HG03039 (cell line): ENCODE results near the gene FOXD3.

Experiments
- ATAC-seq: cut with Tn5 transposase; IDR thresholded peaks from one replicate; pipeline ENCODE4 v1.9.1; 2021; ENCODE audit warnings: mild to moderate bottlenecking, moderate library complexity; ENCODE audit not compliant: unreplicated experiment

Gene FOXD3

GRCh38 chr1:63322114-63322943 lies at the start of gene FOXD3:
FOXD3 (plus strand) TSS chr1:63322567; CDS start chr1:63323059, 492 bp downstream.
- ATAC-seq = peak; percentile 38

- no peak for ATAC-seq
These were observed 49.6 kb upstream of the FOXD3 start for GRCh38 chr1:63272811-63273210.

DNA sequence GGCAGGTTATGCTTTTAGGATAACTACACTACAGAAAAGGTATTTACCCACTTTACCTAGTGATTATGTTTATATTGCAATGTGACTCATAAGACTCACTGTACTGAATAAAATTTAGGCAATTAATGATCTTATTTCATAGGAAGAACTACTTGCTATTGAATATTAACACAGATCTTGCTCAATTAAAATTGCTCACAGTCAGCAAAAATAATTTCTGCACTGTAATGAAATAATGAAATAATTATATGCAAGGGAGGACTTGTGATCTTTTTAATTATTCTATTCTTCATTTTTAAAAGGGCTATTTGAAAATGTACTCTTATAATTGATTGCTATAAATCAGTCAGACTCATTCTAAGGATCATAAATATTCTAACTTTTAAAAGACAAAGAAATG lies 48.0 kb upstream of the FOXD3 start:
- no peak for ATAC-seq

GRCh38 chr1:63274979-63275378 lies 47.4 kb upstream of the FOXD3 start:
- no peak for ATAC-seq

- ATAC-seq = no peak
These were observed 45.7 kb upstream of the FOXD3 start for GRCh38 chr1:63276624-63277023.

DNA sequence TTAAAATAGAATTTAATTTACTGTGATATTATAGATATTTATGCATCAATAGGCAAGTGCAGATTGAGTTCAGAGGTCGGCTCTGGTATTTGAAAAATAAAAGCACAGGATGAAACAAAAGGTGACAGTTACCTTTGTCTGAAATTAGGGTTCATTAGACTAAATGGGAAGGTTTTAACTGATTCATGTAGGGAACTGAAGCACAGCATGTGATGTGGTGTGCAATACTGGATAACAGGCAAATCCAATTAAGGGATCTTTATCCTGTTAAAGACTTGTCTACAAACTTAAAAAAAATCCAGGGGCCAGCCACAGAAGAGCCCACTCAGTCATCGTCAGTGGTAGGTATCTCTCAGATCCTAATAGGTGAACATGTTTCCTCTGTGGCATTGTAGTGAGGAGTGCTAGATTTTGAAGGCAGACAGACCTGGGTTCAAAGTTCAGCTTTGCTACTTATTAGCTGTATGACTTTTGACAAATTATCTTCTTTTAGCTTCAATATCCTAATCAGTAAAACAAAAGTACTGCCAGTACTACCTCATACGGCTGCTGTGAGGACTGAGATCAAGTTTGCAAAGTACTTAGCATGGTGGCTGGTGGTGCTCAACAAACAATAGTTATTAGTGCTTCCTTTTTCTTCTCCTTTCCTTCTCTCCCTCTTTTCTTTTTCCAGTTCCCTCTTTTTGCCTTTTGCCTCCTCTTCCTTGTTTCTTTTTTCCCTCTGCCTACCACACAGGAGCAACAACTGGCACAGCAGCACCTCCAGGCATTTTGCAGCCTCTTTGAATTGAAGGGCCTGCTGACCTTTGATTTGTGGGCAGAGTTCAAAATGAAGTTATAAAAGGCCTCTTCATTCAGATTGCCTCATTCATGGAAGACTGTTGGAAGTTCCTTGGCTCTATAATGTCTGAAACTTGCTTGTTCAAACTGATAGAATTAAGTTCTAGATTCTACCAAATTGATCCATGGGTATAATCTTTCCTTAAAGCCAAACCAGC lies 44.9 kb upstream of the FOXD3 start:
- no peak for ATAC-seq

DNA sequence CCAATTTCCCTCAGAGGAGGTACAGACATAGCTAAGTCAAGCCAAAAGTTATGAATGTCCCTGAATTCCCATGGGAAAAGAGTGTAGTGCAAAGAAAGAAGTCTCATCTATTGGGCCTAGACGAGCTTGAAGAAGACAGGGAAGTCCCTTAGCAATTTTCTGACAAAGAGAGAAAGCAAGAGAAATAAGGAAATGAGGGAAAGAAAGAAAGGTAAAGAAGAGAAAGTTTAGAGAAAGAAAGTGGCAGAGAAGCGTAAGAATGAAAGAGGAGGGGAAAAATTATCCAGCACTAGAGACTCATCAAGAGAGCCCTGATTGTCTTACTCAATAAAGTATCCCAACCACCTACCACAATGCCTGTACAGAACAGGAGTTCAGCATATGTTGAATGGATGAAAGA lies 40.6 kb upstream of the FOXD3 start:
- ATAC-seq = no peak

GRCh38 chr1:63289135-63289534 lies 33.2 kb upstream of the FOXD3 start:
- ATAC-seq = no peak

GRCh38 chr1:63294803-63295594 lies 27.4 kb upstream of the FOXD3 start:
- no peak for ATAC-seq

DNA sequence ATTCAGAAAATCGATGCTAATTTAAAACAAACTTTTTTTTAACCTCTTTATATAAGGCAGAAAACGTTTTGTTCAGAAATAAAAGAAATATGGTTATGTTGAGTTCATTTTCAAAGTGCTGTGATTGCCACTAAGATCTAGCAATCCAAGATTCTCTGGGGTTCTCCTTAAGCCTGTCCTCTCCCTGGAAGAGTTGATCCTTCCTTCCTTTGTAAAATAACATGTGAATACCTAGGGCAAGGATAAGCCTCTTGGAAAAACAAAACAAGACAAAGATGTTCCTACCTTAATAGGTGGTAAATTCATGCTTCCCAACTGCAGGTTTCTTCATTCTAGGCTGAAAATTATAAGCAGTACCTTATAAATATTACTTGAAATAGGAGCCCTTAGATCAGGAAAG lies 18.0 kb upstream of the FOXD3 start:
- ATAC-seq = no peak

DNA sequence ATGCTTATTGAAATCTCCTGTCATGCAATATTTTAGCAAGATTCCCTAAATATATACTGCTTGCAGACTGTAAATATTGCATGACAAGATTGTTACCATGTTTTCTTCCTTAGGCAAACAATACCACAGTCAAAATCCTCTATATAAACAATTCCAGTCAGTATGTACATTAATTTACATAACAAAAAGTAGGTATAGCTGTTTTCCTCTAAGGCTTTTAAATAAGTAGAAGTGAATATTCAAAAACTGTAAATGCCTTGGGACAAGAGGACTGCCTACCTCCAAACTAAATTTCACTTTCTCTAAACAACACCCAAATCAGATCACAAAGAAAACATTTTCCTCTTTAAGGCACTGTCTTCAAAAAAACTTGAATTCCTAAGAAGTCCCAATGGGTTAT lies 17.3 kb upstream of the FOXD3 start:
- ATAC-seq = no peak

GRCh38 chr1:63307196-63307794 lies 15.1 kb upstream of the FOXD3 start:
- ATAC-seq = no peak

DNA sequence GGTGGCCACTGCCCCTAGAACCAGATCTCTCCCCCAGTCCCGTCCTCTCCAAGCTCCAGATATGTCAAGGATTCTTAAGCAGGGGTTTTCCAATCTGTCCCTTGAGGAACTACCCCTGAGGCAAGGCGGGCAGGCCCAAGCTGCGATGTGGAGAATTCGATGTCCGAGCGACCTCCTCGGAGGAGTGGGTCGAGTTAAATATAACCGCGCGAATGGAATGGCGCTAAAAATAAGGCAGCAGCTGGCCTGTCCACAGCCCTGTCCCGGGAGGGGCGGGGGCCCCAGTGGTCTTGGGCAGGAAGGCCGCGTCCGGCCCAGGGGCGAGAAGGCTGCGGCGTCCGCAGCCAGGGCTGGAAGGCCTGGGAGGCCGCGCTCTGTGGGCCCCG lies 5.8 kb upstream of the FOXD3 start:
- ATAC-seq = no peak

DNA sequence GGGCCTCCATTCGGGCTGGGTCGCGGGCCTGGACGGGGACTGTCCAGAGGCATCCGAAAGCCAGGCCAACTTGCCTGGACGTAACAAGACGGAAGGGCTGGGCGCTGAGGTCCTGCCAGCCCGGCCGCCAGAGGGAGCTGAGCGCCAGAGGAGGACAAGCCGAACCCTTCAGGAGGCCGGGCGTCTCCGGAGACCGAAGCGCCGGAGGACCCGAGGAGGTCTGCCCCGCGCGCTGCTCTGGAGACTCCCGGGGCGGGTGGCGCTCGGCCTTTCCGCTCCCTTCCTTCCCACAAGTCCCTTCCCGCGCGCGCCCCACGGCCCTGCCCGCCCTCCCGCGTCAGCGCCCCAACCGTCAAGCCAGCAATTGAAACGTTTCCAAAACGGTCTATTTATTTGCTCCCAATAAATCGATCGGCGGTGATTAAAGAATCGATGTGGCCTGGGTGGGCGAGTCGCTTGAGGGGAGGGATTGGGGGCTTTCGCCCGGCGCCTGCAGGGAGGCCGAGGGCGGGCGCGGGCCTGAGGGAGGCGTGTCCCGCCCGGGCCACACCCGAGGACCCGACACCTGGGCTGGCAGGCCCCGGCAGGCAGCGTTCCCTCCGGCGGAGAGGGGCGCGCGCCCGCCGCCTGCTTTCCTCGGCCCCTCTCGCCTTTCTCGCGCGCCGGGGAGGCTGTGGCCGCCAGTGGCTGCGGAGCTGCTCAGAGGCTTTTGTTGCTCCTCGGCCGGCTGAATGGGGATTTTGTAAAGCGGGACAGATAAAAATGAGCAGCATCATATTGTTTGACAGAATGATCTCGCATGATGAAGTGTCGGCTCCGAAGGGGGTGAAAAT lies 5.2 kb upstream of the FOXD3 start:
- peak; percentile 75 for ATAC-seq

DNA sequence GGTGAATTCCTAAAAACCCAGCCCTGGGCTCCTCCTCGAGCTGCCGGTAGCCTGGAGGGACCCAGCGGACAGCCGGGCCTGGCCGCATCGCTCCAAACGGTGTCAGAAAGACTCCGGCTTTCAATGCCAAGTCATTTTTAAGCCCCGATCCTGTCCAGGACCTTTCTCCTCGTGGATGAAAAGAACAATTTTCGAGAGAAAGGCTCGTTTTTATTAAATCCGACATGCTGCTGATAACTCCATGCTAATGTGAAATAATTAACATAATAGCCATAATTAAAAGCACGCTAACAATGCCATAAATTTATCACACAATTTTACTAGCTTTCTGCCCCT lies 4.6 kb upstream of the FOXD3 start:
- ATAC-seq = no peak

DNA sequence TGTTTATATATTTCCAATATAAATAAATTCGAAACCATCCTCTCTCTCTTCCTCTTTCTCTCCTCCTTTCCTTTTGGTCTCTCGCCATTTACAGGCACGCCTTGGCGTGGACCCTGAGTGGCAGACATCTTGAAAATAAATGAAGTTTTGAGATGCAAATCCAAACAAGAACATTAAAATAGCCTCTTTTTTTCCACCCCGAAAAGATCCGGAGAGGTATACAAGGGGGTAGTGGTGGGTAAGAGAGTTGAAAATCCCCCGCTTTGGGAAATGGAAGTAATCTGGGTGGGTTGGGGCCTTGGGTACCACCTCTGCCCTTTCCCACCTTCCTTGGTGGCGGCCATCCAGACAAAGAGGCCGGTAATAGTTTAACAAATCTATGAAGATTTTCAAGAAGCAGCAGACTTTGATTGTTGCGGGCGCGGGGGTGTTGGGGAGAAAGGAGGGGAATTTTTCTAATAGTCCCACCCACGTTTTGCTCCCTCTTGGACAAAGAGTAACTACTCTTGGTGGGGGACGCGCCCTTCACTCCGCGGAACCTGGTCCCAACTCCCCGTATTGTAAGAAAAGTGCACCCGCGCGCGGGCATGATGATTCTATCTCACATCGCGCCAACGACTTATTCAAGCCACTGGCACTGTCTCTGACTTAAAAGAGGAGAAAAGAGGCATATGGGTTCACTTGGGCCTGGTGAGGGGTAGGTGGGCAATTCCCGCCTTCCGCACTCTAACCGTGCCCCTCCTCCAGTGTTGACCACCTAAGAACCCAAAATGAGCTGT lies 4.0 kb upstream of the FOXD3 start:
- ATAC-seq = no peak

GRCh38 chr1:63319046-63320021 lies 3.0 kb upstream of the FOXD3 start:
- no peak for ATAC-seq
